SIG-M5 (cell line): ENCODE measurements around the gene ENTPD8.

Experiments used
- DNase-seq: peaks from one replicate; lab custom pipeline; 2025; lab: John Stamatoyannopoulos, UW

Gene ENTPD8, protein sequence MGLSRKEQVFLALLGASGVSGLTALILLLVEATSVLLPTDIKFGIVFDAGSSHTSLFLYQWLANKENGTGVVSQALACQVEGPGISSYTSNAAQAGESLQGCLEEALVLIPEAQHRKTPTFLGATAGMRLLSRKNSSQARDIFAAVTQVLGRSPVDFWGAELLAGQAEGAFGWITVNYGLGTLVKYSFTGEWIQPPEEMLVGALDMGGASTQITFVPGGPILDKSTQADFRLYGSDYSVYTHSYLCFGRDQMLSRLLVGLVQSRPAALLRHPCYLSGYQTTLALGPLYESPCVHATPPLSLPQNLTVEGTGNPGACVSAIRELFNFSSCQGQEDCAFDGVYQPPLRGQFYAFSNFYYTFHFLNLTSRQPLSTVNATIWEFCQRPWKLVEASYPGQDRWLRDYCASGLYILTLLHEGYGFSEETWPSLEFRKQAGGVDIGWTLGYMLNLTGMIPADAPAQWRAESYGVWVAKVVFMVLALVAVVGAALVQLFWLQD

DNA sequence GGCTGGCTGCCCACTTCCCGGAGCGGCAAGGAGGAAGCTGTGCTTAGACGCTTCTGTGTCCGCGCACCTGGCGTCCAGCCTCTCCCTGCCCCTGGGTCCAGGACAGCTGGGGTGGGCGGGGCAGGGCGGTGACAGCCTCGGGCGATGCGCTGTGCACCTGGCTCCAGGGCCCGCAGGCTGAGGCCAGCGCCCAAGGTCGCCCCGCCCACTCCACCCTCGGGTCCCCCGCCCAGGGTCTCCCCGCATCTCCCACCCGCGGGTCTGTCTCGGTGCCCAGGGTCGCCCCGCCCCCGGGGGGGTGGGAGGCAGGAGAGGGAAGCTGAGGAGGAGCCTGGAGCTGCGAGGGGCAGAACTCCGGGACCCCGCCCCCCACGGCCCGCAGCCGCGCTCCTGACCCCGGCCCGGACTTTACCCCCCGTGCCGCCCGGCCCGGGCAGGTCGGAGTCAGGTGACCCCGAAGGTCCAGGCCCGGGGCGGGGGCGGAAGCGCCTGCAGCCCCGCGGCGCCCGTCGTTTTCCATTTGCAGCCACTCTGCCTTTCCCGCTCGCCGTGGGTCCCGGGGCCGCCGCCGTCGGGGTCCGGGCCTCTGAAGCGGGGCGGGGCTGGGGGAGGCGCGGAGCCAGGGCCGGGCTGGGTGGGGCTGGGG lies at the start of gene ENTPD8:
Gene ENTPD8, minus strand, starts transcription at position 69 of the 646 bp plus-strand sequence. CDS start 3,072 bp downstream, outside the sequence.
- DNase-seq = no peak

DNA sequence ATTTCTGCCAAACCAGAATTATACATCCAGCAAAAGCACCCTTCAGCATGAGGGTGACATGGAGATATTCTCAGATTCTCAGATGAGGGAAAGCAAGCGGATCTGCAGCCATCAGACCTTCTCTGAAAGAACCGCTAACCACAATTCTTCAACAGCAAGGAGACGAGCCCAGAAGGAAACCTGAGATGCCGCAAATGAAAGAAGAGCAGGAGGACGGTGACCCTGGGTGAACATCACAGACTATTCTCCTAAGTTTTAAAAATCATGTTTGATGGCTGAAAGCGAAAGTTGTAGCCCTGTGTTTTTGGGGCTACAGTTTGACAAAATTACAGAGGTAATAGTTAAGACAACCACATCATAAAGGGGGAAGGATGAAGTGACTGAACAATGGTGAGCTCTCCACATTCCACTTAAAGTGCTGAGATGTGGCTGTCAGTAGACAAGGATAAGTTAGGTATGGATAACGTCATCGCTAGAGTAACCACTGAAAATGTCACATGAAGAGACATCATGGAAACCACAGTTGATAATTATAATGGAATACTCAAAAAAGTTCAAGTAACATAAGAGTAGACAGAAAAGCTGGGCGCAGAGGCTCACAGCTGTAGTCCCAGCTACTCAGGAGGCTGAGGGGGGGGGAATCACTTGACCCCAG lies 49.5 kb upstream of the ENTPD8 start:
- DNase-seq = no peak

DNA sequence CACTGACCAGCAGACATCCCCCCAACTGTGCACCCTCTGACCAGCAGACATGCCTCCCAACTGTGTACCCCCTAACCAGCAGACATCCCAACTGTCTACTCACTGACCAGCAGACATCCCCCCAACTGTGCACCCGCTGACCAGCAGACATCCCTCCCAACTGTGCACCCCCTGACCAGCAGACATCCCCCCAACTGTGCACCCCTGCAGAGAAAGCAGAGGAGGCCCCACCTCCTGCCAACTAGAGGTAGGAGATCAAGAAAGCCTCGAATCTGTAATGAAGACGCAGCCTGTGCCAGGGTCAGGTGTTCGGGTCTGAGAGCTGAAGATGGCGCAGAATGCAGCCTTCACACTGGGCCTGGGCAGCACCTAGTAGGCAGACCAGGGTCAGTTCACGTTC lies 47.7 kb upstream of the ENTPD8 start:
- no peak for DNase-seq

DNA sequence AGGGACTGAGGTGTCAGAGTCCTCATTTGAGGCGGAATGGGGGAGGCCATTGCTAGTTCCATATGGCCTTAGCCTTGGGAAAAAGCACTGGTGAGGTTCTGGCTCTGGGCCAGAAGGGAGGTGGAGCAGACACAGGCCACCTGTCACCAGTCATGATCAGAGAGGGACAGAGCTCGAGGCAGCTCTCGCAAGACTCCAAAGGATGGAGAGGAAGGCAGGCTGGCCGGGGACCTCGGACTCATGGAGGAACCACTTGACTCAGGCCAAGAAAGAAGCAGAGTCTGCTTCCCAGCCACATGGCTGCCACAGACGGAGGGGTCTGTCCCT lies 47.1 kb upstream of the ENTPD8 start:
- no peak for DNase-seq

DNA sequence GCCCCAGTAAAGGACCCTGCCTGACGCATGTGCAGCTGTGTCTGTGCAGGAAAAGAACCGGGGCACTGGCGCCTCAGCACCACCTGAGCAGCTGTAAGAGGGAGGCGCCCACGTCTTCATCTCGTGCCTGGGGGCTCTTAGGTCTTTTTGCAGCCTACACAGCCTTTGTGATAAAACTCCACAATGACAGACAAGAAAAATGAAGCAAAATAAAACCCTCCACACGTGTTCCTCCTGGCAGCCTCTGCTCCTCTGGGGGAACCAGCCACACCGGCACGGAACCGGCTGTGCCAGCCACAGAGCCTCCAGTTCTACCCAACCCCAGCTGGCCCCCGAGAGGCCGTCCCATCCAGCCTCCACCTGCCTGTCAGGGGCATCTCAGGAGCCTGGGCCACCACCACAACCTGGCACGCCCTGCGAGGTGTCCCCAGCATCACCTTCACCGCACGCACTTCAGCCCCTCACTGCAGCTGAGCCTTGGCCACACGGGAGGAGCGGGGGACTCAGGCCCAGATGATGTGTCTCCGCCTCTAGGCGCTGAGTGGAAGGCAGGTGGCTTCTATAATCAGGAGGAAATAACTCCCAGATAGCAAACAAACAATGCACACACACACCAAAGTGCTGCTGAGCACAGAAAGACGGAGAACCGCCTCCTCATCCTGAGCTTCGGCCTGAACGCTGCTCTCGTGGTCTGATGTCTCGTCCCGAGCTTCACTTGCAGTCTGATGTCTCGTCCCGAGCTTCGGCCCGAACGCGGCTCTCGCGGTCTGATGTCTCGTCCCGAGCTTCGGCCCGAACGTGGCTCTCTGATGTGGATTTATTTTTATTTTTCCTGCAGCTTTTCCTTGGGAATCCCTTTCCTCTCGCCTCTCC lies 46.5 kb upstream of the ENTPD8 start:
- no peak for DNase-seq

DNA sequence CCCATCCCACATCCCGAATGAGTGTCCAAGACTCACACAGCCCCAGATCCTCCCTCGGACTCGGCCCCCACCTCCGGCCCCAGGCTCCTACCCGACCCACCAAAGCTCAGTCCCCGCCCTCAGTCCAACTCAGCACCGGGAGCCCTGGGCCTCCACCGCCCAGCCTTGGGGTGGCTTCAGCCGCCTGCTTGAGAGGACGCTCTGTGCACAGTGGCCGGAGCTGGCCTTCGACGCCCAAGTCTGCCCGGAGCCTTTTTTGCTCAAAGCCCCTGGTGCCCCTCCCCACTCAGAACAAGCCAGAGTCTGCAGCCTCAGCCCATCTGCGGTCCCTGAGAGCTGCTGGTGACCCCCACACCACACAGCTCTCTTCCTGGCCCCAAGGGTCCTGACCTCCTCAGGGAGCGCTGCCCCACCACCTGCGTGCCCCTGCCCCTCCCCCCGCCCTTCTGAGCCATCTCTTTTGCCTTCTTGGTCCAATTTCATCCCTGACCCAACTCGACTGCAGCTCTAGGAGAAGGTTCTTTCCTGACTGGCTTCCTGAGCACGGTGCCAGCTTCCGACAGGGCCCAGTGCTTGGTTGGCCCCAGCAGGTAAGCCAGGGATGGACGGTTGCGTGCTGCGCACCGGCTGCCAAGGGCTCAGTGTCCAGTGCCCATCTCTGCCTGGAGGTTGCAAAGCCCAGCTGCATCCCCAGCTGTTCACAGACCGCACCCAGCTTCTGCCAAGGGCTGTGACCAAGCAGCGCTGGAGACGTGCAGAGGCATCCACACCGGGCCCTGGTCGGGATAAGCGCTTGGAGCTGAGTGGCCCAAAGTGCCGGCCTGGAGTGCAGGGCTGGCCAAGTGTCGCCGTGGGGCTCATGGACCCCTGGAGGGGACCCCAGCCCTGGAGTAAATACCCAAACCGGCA lies 45.6 kb upstream of the ENTPD8 start:
- DNase-seq = no peak

DNA sequence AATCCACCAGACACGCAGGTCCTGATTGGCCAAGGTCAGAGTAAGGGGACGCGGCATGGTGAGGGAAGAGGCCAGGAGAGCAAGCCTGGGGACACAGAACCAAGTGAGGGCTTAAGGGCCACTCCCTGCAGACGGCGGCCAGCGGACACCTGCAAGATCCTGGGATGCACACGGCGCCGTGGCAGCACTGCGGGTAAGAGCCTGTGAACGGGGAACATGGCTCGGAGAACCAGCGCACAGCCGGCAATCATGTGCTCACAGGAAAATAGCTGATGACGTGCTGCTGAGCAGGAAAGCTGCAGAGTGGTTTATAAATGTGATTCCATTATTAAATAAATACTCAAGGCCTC lies 45.0 kb upstream of the ENTPD8 start:
- DNase-seq = no peak

DNA sequence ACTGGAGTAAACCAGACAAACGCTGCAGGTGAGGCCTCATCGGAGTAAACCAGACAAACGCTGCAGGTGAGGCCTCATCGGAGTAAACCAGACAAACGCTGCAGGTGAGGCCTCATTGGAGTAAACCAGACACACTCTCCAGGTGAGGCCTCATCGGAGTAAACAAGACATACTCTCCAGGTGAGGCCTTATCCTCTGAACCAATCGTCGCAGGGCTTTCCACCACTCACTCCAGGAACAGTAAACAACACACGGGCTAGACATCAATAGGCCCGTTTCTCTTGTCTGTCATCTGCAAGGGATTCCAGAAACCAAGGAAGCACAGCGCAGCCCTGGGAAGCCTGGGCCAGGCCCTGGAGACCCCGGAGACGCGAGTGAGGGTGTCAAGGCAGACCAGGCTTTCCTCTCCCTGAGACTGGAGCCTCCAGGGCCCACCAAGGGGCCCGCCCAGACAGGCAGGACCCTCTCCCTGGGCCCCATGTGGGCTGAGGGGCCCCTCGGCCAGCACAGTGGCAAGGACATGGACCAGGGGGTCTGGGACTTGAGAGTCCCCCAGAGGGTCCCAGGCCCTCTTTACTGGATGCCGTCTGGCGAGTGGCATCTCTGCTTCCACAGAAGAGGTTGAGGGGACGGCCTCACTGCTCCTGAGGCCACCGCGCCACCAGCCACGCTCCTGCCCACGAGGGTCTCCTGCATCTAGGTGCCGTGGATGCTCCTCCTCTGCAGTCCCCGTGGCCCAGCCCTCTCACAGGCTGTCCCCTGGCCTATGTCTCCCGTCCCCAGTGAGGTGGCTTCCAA lies 44.4 kb upstream of the ENTPD8 start:
- DNase-seq = no peak

DNA sequence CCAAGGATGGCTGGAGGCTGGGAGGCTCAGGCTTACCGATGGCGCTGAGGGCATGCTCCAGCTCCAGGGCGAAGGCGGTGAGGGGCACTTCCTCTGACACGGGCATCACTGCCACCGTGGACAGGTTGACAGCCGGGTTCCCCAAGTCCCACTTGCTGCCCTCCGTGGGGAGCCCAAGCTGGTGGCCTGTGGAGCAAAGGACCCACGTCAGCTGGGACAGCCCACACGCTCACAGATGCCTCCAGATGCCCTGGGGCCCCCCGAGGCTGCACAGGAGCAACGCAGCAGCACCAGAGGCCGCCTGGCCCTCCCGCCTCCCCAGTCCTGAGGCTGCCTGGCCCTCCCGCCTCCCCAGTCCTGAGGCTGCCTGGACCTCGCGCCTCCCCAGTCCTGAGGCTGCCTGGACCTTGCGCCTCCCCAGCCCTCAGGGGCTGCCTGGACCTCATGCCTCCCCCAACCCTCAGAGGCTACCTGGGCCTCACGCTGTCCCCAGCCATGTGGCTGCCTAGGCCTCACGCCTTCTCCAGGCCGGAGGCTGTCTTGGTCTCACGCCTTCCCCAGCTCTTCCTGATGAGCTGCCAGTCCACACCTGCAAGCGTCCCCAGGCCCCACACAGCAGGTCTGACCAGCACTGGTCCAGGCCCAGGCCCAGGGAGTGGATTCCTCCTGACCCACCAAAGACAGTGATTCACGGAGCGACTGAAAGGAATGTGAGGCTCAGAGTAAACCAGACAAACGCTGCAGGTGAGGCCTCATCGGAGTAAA lies 43.6 kb upstream of the ENTPD8 start:
- DNase-seq = no peak

DNA sequence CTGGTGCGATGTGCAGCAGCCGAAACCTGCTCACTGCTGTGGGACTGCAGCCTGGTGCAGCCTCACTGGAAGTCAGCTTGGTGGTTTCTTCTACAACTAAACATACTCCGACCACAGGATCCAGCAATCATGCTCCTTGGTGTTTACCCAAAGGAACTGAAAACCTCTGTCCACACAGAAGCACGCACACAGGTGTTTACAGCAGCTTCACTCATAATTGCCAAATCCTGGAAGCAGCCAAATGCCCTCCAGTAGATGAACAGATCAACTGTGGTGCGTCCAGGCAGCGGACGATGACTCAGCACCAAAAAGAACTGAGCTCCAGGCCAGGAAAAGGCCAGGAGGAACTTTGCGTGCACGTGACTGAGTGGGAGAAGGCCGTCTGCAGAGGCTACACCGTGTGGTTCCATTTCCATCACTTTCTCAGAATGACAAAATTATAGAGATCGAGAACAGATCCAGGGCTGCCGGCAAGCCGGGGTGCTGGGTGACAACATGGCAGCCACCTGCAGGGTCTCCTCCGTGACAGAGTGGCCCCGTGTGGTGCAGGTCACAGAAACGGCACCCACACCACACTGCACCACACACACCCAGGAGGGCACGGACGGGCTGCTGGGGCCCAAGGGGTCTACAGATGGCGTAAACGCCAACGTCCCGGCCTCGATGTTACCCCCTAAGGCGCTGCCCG lies 41.1 kb upstream of the ENTPD8 start:
- no peak for DNase-seq

DNA sequence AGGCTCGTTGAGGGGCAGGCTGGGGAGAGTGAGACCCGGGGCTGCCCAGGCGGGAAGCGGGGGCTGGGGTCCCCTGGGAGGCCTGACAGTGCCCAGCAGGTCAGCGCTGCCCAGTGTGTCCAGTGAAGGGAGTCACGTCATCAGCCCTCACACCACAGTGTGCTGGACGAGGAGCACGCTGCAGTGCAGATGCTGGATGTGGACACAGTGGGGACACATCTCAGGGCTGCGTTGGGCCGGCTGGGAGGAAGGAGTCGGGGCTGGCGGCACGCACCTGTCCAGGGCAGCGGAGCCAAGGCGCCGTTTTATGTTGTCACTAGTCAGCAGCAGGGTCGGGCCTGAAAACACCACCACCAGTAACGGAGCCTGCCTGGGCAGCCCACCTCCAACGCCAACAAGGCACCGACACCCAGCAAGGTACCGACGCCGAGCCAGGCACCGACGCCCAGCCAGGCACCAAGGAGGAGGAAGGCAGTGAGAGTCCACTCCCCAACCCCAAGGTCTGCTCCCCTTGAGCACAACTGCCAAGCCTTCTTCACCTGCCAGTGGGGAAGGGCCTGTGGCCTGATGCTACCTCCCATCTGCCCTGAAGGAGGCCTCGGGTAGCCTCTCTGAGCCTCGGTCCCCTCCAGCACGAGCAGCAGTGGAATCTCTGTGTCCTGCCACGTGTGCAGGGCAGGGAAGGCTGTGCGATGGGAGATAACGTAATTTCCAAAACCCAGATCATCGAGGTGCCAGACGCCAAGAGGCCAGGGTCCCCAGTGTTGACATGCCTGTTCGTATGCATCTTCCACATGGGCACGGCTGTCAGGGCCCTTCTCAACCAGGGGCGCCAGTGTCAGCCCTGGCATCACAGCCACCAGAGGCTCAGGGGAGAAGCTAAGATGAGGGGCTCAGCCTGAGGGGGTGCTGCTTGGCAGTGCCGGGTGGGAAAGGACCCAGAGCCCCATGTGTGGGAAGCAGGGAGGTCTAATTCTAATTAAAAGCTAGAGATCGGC lies 39.8 kb upstream of the ENTPD8 start:
- DNase-seq = no peak

DNA sequence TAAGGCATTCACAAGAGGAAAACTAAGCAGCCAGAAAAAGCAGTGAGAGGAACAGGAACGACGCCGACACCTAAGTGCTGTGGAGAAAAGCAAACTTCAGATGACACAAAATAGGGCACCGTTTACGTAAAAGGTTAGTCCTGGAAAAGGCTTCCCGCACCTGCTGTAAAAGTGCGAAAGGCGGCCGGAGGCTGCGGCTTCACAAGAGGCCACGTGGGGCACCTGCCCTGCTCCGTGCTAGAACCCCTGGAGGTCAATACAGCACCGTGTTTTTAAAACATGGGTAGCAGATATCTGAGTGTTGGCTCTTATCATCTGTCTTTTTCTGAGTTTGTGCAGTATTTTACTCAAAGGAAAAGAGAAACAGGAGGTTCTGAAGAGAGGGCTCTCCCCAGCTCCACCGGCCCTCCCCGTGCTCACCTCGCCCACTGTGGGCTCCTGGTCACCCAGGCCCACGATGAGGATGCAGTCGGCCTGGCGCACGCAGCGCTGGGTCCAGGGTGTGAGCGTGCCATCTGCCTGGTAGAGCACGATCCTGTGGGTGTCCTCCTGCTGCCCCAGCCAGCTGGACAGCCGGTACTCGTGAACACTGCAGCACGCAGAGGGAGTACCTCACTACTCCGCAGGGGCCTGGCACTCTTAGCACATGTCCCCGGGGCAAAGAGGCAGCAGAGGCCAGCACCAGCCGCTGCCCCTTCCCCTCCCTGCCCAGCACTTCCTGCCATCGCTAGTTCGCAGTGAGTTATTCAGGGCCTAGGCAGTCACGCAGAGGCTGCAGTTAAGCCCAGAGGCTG lies 38.9 kb upstream of the ENTPD8 start:
- DNase-seq = no peak

DNA sequence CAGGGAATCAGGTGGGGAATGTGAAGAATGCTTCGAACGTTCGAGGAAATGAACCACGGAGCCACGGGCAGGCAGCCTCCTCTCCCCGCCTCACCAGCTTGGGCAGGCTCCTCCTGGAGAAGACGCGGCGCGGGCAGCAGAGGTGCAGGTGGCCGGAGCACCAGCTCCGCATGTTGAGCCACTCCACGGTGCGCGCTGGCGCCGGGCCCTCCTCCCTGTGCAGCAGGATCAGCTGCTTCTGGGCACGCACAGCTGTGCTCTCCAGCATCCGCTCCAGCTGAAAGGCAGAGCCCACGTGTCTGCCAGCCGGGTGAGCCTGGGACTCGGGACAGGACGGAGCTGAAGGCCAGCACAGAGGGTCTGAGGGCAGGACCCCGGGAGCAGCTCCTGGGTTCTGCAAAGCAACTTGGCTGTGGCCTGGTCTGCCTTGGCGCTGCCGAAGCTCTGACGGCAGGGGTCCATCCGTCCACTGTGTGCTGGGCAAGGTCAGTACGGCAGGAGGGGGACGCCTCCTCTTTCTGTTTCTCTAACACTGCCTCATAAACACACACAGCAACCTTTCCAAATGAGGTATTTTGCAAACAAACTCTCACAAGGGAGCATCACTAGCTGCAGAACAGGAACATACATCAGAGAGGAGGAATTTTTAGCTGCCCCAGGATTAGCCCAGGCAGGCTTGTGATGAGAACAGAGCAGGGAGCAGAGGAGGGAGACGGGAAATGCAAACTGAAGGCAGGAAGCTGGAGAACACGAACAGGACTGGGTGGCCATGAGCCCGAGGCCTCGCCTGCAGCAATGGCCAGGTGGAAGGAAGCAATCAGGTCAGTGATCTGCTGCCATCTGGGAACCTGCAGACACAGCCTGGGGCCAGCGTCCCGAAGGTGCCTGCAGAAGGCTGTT lies 38.1 kb upstream of the ENTPD8 start:
- DNase-seq = no peak

DNA sequence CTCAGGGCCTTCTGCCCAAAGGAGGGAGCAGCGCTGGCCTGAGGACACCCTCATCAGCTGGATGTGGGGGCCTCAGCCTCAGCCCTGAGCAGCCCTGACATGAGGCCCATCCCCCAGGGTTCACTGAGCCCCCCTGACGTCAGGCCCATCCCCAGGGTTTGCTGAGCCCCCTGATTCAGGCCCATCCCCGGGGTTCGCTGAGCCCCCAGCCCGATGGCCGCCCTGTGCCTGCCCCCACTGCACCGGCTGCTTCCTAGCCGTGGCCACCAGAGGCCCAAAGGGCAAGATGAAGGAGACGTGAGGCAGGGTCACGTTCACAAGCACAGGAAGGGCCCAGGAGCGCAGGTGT lies 37.4 kb upstream of the ENTPD8 start:
- DNase-seq = no peak

DNA sequence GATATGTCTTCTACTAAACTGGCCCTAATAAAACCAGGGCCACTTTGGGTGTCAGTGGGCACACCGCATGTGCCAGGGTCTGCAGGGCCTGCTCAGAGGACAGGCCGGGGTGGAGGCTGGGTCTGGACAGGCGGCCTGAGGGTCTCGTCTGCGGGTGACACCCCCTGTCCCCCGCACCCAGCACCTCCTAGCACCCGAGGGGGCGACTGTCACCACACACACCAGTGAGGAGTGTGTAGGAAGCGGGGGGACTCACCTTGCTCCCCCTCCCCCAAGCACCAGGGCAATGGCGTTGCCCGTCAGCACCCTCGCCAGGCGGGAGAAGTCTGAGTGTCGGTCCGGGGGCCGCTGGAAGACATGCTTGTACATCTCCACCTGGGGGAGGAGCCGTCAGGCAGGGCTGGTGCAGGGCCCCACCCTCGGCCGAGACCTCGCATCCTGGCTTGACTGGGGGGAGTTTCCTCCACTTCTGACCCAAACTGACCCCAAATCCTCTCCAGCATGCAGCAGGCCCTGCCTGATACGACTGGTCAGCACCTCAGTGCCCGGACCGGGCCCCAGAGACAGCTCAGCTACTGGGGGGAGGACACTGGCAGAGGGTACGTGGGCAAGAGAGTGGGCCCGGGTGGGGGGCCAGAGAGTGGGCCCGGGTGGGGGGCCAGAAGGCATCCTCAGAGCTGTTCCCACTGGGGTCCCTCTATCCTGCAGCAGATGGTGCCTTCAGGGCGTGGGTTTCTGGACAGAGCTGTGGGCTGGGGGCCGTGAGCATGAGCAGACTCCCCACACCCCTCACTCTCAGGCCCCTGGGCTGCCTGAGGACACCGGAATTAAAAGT lies 36.8 kb upstream of the ENTPD8 start:
- DNase-seq = no peak
